HepG2 (cell line): ENCODE data around the gene TMEM97. TPM values are rescaled to one million over a fixed set of nuclear protein-coding genes. Genes with fewer than 3 reads are reported as not detected.

Experiments used
- AHDC1 ChIP-seq: sonication (generic); formaldehyde crosslinking; IDR thresholded peaks from 2 replicates; pipeline ENCODE4 v1.5.1; 2020; ENCODE audit warnings: mild to moderate bottlenecking, missing genetic modification reagents, borderline replicate concordance
- FOXK1 ChIP-seq: sonication (generic); formaldehyde crosslinking; IDR thresholded peaks from 2 replicates; pipeline ENCODE4 v1.4.0; 2020; ENCODE audit warnings: low read depth, missing genetic modification reagents, borderline replicate concordance
- HOXA7 ChIP-seq: sonication (generic); formaldehyde crosslinking; IDR thresholded peaks from 2 replicates; pipeline ENCODE4 v1.8.1; 2022; ENCODE audit warnings: mild to moderate bottlenecking, missing genetic modification reagents, moderate library complexity
- KAT8 ChIP-seq: IDR thresholded peaks from 2 replicates; pipeline ENCODE4 v1.6.1; 2016; ENCODE audit warnings: missing genetic modification reagents, missing compliant biosample characterization
- NPAS2 ChIP-seq: sonication (generic); formaldehyde crosslinking; IDR thresholded peaks from 2 replicates; pipeline ENCODE4 v1.8.0; 2022; ENCODE audit warnings: mild to moderate bottlenecking, missing genetic modification reagents, borderline replicate concordance
- ZFP1 ChIP-seq: IDR thresholded peaks from 2 replicates; pipeline ENCODE4 v1.6.1; 2016
- ZNF407 ChIP-seq: sonication (generic); formaldehyde crosslinking; IDR thresholded peaks from one replicate; pipeline ENCODE4 v1.5.1; 2020; ENCODE audit warnings: mild to moderate bottlenecking, missing genetic modification reagents; ENCODE audit errors: not compliant biosample characterization
- ZNF431 ChIP-seq: sonication (generic); formaldehyde crosslinking; IDR thresholded peaks from 2 replicates; pipeline ENCODE4 v1.9.0; 2022; ENCODE audit warnings: missing genetic modification reagents, low read depth, mild to moderate bottlenecking, borderline replicate concordance
- polyA plus RNA-seq, 8 experiments: library from polyadenylated mRNA; depleted of rRNA in 3 of 8; stranded (reverse) in 7 of 8; unstranded in 1 of 8; fragments of >200 nt; fragmentation: Illumina TruSeq in 4 of 8; extraction: Trizol in 4 of 8; gene quantifications; 2 replicates each; pipeline versions ENCODE4 v1.2.1 to v1.2.3, GENCODE V29; 2011 to 2016; ENCODE audit warnings: low read depth in 4 of 8, missing spikeins in 1 of 8, mixed read lengths in 1 of 8; ENCODE audit not compliant: insufficient read depth in 1 of 8
- total RNA-seq, 5 experiments: library from RNA; depleted of rRNA; stranded (reverse); fragments of >200 nt; fragmentation: Illumina TruSeq; extraction: Trizol; gene quantifications; 2 replicates each; pipeline ENCODE4 v1.2.3, GENCODE V29; 2016; ENCODE audit warnings: low read depth in 1 of 5
- TF ChIP-seq, protein P1 (sequence below): sonication (generic); formaldehyde crosslinking; IDR thresholded peaks from 2 replicates; pipeline ENCODE4 v1.5.0; 2020; ENCODE audit warnings: mild to moderate bottlenecking, missing genetic modification reagents
- TF ChIP-seq, protein P2 (sequence below): IDR thresholded peaks from 2 replicates; pipeline ENCODE4 v1.6.1; 2016

Gene TMEM97
- total and polyA plus RNA-seq, 2 of the 13 experiments (the other 11 are each of a cell fraction or from before 2014, with no cell fraction given), result 69.6 to 137 TPM

- TF ChIP-seq AHDC1 (CRISPR knock-in tag), result peak; percentile 47; the same call in 1 of the 2 replicates
- TF ChIP-seq FOXK1 (CRISPR knock-in tag), result peak; percentile 88; the same call in 1 of the 2 replicates
- TF ChIP-seq KAT8 (CRISPR knock-in tag), result peak; percentile 68
- TF ChIP-seq HOXA7, result no peak
- TF ChIP-seq, protein P1, sequence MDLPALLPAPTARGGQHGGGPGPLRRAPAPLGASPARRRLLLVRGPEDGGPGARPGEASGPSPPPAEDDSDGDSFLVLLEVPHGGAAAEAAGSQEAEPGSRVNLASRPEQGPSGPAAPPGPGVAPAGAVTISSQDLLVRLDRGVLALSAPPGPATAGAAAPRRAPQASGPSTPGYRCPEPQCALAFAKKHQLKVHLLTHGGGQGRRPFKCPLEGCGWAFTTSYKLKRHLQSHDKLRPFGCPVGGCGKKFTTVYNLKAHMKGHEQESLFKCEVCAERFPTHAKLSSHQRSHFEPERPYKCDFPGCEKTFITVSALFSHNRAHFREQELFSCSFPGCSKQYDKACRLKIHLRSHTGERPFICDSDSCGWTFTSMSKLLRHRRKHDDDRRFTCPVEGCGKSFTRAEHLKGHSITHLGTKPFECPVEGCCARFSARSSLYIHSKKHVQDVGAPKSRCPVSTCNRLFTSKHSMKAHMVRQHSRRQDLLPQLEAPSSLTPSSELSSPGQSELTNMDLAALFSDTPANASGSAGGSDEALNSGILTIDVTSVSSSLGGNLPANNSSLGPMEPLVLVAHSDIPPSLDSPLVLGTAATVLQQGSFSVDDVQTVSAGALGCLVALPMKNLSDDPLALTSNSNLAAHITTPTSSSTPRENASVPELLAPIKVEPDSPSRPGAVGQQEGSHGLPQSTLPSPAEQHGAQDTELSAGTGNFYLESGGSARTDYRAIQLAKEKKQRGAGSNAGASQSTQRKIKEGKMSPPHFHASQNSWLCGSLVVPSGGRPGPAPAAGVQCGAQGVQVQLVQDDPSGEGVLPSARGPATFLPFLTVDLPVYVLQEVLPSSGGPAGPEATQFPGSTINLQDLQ, result no peak
- TF ChIP-seq ZNF431 (CRISPR knock-in tag), result no peak; the same call in 1 of the 2 replicates
- TF ChIP-seq ZNF407, result no peak
- TF ChIP-seq, protein P2, sequence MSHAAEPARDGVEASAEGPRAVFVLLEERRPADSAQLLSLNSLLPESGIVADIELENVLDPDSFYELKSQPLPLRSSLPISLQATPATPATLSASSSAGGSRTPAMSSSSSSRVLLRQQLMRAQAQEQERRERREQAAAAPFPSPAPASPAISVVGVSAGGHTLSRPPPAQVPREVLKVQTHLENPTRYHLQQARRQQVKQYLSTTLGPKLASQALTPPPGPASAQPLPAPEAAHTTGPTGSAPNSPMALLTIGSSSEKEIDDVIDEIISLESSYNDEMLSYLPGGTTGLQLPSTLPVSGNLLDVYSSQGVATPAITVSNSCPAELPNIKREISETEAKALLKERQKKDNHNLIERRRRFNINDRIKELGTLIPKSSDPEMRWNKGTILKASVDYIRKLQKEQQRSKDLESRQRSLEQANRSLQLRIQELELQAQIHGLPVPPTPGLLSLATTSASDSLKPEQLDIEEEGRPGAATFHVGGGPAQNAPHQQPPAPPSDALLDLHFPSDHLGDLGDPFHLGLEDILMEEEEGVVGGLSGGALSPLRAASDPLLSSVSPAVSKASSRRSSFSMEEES (CRISPR knock-in tag), result peak; percentile 43; the same call in 1 of the 2 replicates
- 0 out of 2 replicates have a peak, but pooled peaks have one; percentile 33 for TF ChIP-seq ZFP1 (CRISPR knock-in tag)
- no peak for TF ChIP-seq NPAS2 (CRISPR knock-in tag)
These were observed 27.8 kb downstream of the TMEM97 start (continued) for GRCh38 chr17:28346746-28347246.
